HG03460 (cell line): ENCODE data around the gene UPB1.

Source experiments
- ATAC-seq: cut with Tn5 transposase; IDR thresholded peaks from one replicate; pipeline ENCODE4 v1.9.1; 2021; ENCODE audit not compliant: unreplicated experiment

UPB1 gene

GRCh38 chr22:24494528-24495364 lies at the start of gene UPB1:
UPB1 (plus strand) TSS chr22:24495332; CDS start chr22:24495404, 72 bp downstream.
- ATAC-seq, result no peak

GRCh38 chr22:24445481-24446259 lies 49.5 kb upstream of the UPB1 start:
- no peak for ATAC-seq

GRCh38 chr22:24446260-24446611 lies 48.9 kb upstream of the UPB1 start:
- ATAC-seq, result no peak

- no peak for ATAC-seq
Observed at GRCh38 chr22:24450610-24451009, 44.5 kb upstream of the UPB1 start.

- ATAC-seq, result no peak
Observed at GRCh38 chr22:24451162-24451561, 44.0 kb upstream of the UPB1 start.

- no peak for ATAC-seq
Observed at GRCh38 chr22:24453853-24454252, 41.3 kb upstream of the UPB1 start.

GRCh38 chr22:24455039-24455438 lies 40.1 kb upstream of the UPB1 start:
- no peak for ATAC-seq

GRCh38 chr22:24455751-24456426 lies 39.2 kb upstream of the UPB1 start:
- ATAC-seq, result no peak

- no peak for ATAC-seq
Observed at GRCh38 chr22:24457894-24458420, 37.2 kb upstream of the UPB1 start.

GRCh38 chr22:24459911-24460310 lies 35.2 kb upstream of the UPB1 start:
- no peak for ATAC-seq

- no peak for ATAC-seq
Observed at GRCh38 chr22:24460418-24461089, 34.6 kb upstream of the UPB1 start.

GRCh38 chr22:24463071-24463760 lies 31.9 kb upstream of the UPB1 start:
- ATAC-seq, result no peak

- ATAC-seq, result no peak
Observed at GRCh38 chr22:24465566-24465965, 29.6 kb upstream of the UPB1 start.

GRCh38 chr22:24465975-24466374 lies 29.2 kb upstream of the UPB1 start:
- ATAC-seq, result no peak

GRCh38 chr22:24466716-24467328 lies 28.3 kb upstream of the UPB1 start:
- ATAC-seq, result no peak

- no peak for ATAC-seq
Observed at GRCh38 chr22:24467340-24467739, 27.8 kb upstream of the UPB1 start.

GRCh38 chr22:24471570-24471969 lies 23.6 kb upstream of the UPB1 start:
- ATAC-seq, result no peak

- no peak for ATAC-seq
Observed at GRCh38 chr22:24473284-24473683, 21.8 kb upstream of the UPB1 start.

GRCh38 chr22:24474221-24474620 lies 20.9 kb upstream of the UPB1 start:
- ATAC-seq, result no peak
